ENCODE data around the gene C2orf49. TPM values are rescaled to one million over a fixed set of nuclear protein-coding genes. Genes with fewer than 3 reads are reported as not detected.

C2orf49 gene
- total RNA-seq, 1 experiment from 2014 or later, result 11.6 TPM

GRCh38 chr2:105297216-105297615 is 40.1 kb upstream of the C2orf49 start:
- CTCF ChIA-PET, result no interaction called here
- no peak for ATAC-seq
- no peaks in the 10 kb centered on the region for H3K27me3 ChIP-seq (ENCODE audit: low read length)
- DNase-seq, result no peak
- no peak overlapping the region for H2AFZ ChIP-seq (ENCODE audit: low read length)
- H3K36me3 ChIP-seq (ENCODE audit: low read depth, low read length), result peaks cover 16% of the 10 kb centered on the region; the same call in 1 of the 2 replicates
- no TSS peak for BruUV-seq (replicated peaks)
- no peaks in the 10 kb centered on the region for H3F3A ChIP-seq (ENCODE audit: low read length, unreplicated experiment)
- H3K4me1 ChIP-seq (ENCODE audit: insufficient read depth, low read length), result no peaks in the 10 kb centered on the region
- no peak overlapping the region for H3K4me2 ChIP-seq (ENCODE audit: low read length)
- intact Hi-C loops (cut with micrococcal nuclease), result no loop called here
- H4K20me1 ChIP-seq (ENCODE audit: low read length), result no peaks in the 10 kb centered on the region
- TF ChIP-seq CTCF (conservative IDR thresholded peaks at IDR 0.05; ENCODE audit: low read depth, low read length), result no peak
- TF ChIP-seq EZH2 (IDR thresholded peaks at IDR 0.05; ENCODE audit: low read length, unreplicated experiment), result no peak
- TF ChIP-seq EZH2phosphoT487 (IDR thresholded peaks at IDR 0.05; ENCODE audit: borderline replicate concordance, low read length), result no peak
- POLR2A ChIA-PET (ENCODE audit: unreplicated experiment), result no interaction called here
- no peak overlapping the region for H3K27ac ChIP-seq (ENCODE audit: low read length)
- H3K79me2 ChIP-seq (ENCODE audit: low read length), result peaks cover 4% of the 10 kb centered on the region; the same call in 1 of the 2 replicates
- H3K4me3 ChIP-seq (ENCODE audit: low read length), result no peak overlapping the region
- no peak overlapping the region for H3K9ac ChIP-seq (ENCODE audit: low read length)
- no peaks in the 10 kb centered on the region for H3K9me3 ChIP-seq (ENCODE audit: low read length)
- H3K9me2 ChIP-seq (replicated peaks; ENCODE audit: low read length), result no peaks in the 10 kb centered on the region

DNA sequence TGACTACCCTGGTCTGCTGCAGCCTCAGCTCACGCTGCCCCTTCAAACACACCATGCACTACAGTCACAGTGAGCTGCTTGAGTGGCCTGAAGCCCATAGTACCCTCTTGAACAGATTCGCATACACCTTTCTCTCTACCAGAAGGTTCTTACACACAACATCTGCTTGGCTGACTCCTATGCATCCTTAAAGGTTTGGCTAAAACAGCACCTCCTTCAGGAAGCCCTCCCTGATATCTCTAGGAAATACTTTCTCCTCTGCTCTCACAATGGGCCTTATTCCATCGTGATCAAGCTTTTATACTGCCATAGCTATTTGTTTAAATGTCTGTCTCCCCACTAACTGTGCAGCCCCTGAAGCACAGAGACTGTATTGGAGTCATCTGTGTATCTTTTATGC is 39.3 kb upstream of the C2orf49 start:
- no peaks in the 10 kb centered on the region for H3K9me2 ChIP-seq (replicated peaks; ENCODE audit: low read length)
- no peaks in the 10 kb centered on the region for H3F3A ChIP-seq (ENCODE audit: low read length, unreplicated experiment)
- ChIA-PET POLR2A (ENCODE audit: unreplicated experiment) (no interaction called here), CTCF (no interaction called here)
- ATAC-seq (no peak), DNase-seq (no peak)
- H3K79me2 ChIP-seq (ENCODE audit: low read length), result peaks cover 4% of the 10 kb centered on the region; the same call in 1 of the 2 replicates
- no peak for TF ChIP-seq EZH2phosphoT487 (IDR thresholded peaks at IDR 0.05; ENCODE audit: borderline replicate concordance, low read length)
- TF ChIP-seq EZH2 (IDR thresholded peaks at IDR 0.05; ENCODE audit: low read length, unreplicated experiment), result no peak
- TF ChIP-seq CTCF (conservative IDR thresholded peaks at IDR 0.05; ENCODE audit: low read depth, low read length), result no peak
- H4K20me1 ChIP-seq (ENCODE audit: low read length), result 0 out of 2 replicates have a peak, but pooled peaks cover 4% of the 10 kb centered on the region
- intact Hi-C loops (cut with micrococcal nuclease), result no loop called here
- H3K4me1 ChIP-seq (ENCODE audit: insufficient read depth, low read length), result no peaks in the 10 kb centered on the region
- H3K4me3 ChIP-seq (ENCODE audit: low read length), result no peak overlapping the region
- H3K27ac ChIP-seq (ENCODE audit: low read length), result no peak overlapping the region
- no peaks in the 10 kb centered on the region for H3K9me3 ChIP-seq (ENCODE audit: low read length)
- no peaks in the 10 kb centered on the region for H3K27me3 ChIP-seq (ENCODE audit: low read length)
- peaks cover 16% of the 10 kb centered on the region; the same call in 1 of the 2 replicates for H3K36me3 ChIP-seq (ENCODE audit: low read depth, low read length)
- H3K4me2 ChIP-seq (ENCODE audit: low read length), result no peak overlapping the region
- no TSS peak for BruUV-seq (replicated peaks)
- no peak overlapping the region for H2AFZ ChIP-seq (ENCODE audit: low read length)
- no peak overlapping the region for H3K9ac ChIP-seq (ENCODE audit: low read length)

DNA sequence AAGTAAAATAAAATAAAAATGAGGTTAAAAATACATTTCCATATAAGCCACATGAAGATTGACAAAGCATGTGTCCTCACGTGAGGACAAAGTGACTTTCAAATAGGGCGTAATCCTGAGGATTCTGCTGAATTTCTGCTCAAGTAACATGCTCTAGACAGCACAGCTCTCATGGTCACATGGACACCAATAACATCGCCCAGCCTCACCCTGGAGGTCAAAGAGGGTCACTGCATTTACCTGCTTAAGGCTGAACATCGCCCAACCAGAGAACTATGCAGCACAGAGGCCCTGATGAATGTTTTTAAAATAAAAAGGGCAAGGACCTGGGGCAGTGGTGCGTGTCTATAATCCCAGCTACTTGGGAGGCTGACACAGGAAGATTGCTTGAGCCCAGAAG is 38.0 kb upstream of the C2orf49 start:
- CTCF ChIA-PET, result no interaction called here
- Histone ChIP-seq H3K4me3 (ENCODE audit: low read length) (no peak overlapping the region), H3F3A (ENCODE audit: low read length, unreplicated experiment) (no peaks in the 10 kb centered on the region), H3K4me1 (ENCODE audit: insufficient read depth, low read length) (no peaks in the 10 kb centered on the region), H3K4me2 (ENCODE audit: low read length) (no peak overlapping the region), H4K20me1 (ENCODE audit: low read length) (0 out of 2 replicates have a peak, but pooled peaks cover 9% of the 10 kb centered on the region), H3K9ac (ENCODE audit: low read length) (no peak overlapping the region), H3K9me2 (replicated peaks; ENCODE audit: low read length) (no peaks in the 10 kb centered on the region), H3K79me2 (ENCODE audit: low read length) (peaks cover 10% of the 10 kb centered on the region), H3K9me3 (ENCODE audit: low read length) (no peaks in the 10 kb centered on the region), H2AFZ (ENCODE audit: low read length) (no peak overlapping the region), H3K36me3 (ENCODE audit: low read depth, low read length) (peaks cover 16% of the 10 kb centered on the region; the same call in 1 of the 2 replicates), H3K27me3 (ENCODE audit: low read length) (no peaks in the 10 kb centered on the region), H3K27ac (ENCODE audit: low read length) (no peak overlapping the region)
- POLR2A ChIA-PET (ENCODE audit: unreplicated experiment), result no interaction called here
- TF ChIP-seq EZH2phosphoT487 (IDR thresholded peaks at IDR 0.05; ENCODE audit: borderline replicate concordance, low read length), result no peak
- peak; percentile 15; the same call in 1 of the 2 replicates for TF ChIP-seq CTCF (conservative IDR thresholded peaks at IDR 0.05; ENCODE audit: low read depth, low read length)
- intact Hi-C loops (cut with micrococcal nuclease), result no loop called here
- no TSS peak for BruUV-seq (replicated peaks)
- no peak for DNase-seq
- no peak for ATAC-seq

Measured in PC-3 (cell line).